HepG2 (cell line): Measurements from ENCODE around the gene DUS1L. TPM values are rescaled to one million over a fixed set of nuclear protein-coding genes. Genes with fewer than 3 reads are reported as not detected.

ENCODE experiments used
- ADNP ChIP-seq: sonication (generic); formaldehyde crosslinking; IDR thresholded peaks from 2 replicates; pipeline ENCODE4 v1.4.0; 2020; ENCODE audit warnings: missing genetic modification reagents
- GABPA ChIP-seq, 2 experiments: IDR thresholded peaks; 2 replicates each; pipeline ENCODE4 v1.6.1; 2011 to 2016; ENCODE audit warnings: low read depth in 2 of 2, low read length in 1 of 2, missing biosample characterization in 1 of 2, missing genetic modification characterization in 1 of 2
- GABPB1 ChIP-seq: IDR thresholded peaks from 2 replicates; pipeline ENCODE4 v1.6.1; 2016; ENCODE audit warnings: mild to moderate bottlenecking, missing genetic modification reagents, moderate library complexity, missing compliant biosample characterization
- HIVEP1 ChIP-seq: sonication (generic); formaldehyde crosslinking; IDR thresholded peaks from 2 replicates; pipeline ENCODE4 v1.4.0; 2020; ENCODE audit warnings: mild to moderate bottlenecking, missing genetic modification reagents
- HOXA5 ChIP-seq: sonication (generic); formaldehyde crosslinking; IDR thresholded peaks from 2 replicates; pipeline ENCODE4 v1.4.0; 2020; ENCODE audit warnings: missing genetic modification reagents
- MLLT10 ChIP-seq: sonication (generic); formaldehyde crosslinking; IDR thresholded peaks from 2 replicates; pipeline ENCODE4 v1.4.0; 2020; ENCODE audit warnings: missing genetic modification reagents
- RBFOX2 ChIP-seq: fragments of 200-400 bp; formaldehyde crosslinking; IDR thresholded peaks from 2 replicates; pipeline ENCODE4 v1.6.1; 2017; ENCODE audit warnings: low read depth, mild to moderate bottlenecking, low read length
- SPEN ChIP-seq: sonication (generic); formaldehyde crosslinking; IDR thresholded peaks from 2 replicates; pipeline ENCODE4 v1.5.1; 2020; ENCODE audit warnings: low read depth, mild to moderate bottlenecking, missing genetic modification reagents
- TP53 ChIP-seq: sonication (generic); formaldehyde crosslinking; conservative IDR thresholded peaks from 2 replicates; pipeline ENCODE4 v1.4.0; 2020; ENCODE audit warnings: missing genetic modification reagents
- YY1 ChIP-seq: IDR thresholded peaks from 2 replicates; pipeline ENCODE4 v1.6.1; 2011; ENCODE audit warnings: low read length, low read depth, moderate library complexity, mild to moderate bottlenecking; ENCODE audit not compliant: insufficient read depth, insufficient replicate concordance
- ZBTB1 ChIP-seq: sonication (generic); formaldehyde crosslinking; IDR thresholded peaks from 2 replicates; pipeline ENCODE4 v1.4.0; 2020; ENCODE audit warnings: missing genetic modification reagents, borderline replicate concordance
- ZBTB20 ChIP-seq: sonication (generic); formaldehyde crosslinking; IDR thresholded peaks from 2 replicates; pipeline ENCODE4 v1.8.1; 2023; ENCODE audit warnings: missing genetic modification reagents, low read depth, mild to moderate bottlenecking, borderline replicate concordance
- ZFY ChIP-seq: sonication (generic); formaldehyde crosslinking; IDR thresholded peaks from 2 replicates; pipeline ENCODE4 v1.4.0; 2020; ENCODE audit warnings: missing genetic modification reagents
- ZNF101 ChIP-seq: sonication (generic); formaldehyde crosslinking; IDR thresholded peaks from 2 replicates; pipeline ENCODE4 v1.4.0; 2020; ENCODE audit warnings: mild to moderate bottlenecking, low read depth, missing genetic modification reagents, borderline replicate concordance
- ZNF496 ChIP-seq: sonication (generic); formaldehyde crosslinking; IDR thresholded peaks from 2 replicates; pipeline ENCODE4 v1.8.1; 2023; ENCODE audit warnings: mild to moderate bottlenecking, moderate library complexity, missing genetic modification reagents; ENCODE audit not compliant: insufficient replicate concordance
- ZNF562 ChIP-seq: sonication (generic); formaldehyde crosslinking; IDR thresholded peaks from 2 replicates; pipeline ENCODE4 v1.8.0; 2022; ENCODE audit warnings: missing genetic modification reagents, borderline replicate concordance
- ZNF563 ChIP-seq: sonication (generic); formaldehyde crosslinking; IDR thresholded peaks from 2 replicates; pipeline ENCODE4 v1.8.0; 2022; ENCODE audit warnings: mild to moderate bottlenecking, moderate library complexity, missing genetic modification reagents
- ZNF749 ChIP-seq: sonication (generic); formaldehyde crosslinking; IDR thresholded peaks from 2 replicates; pipeline ENCODE4 v1.8.0; 2022; ENCODE audit warnings: mild to moderate bottlenecking, missing genetic modification reagents, moderate library complexity, borderline replicate concordance
- ZNF775 ChIP-seq: sonication (generic); formaldehyde crosslinking; IDR thresholded peaks from 2 replicates; pipeline ENCODE4 v1.4.0; 2020; ENCODE audit warnings: missing genetic modification reagents, mild to moderate bottlenecking, moderate library complexity, borderline replicate concordance
- polyA plus RNA-seq, 8 experiments: library from polyadenylated mRNA; depleted of rRNA in 3 of 8; stranded (reverse) in 7 of 8; unstranded in 1 of 8; fragments of >200 nt; fragmentation: Illumina TruSeq in 4 of 8; extraction: Trizol in 4 of 8; gene quantifications; 2 replicates each; pipeline versions ENCODE4 v1.2.1 to v1.2.3, GENCODE V29; 2011 to 2016; ENCODE audit warnings: low read depth in 4 of 8, missing spikeins in 1 of 8, mixed read lengths in 1 of 8; ENCODE audit not compliant: insufficient read depth in 1 of 8
- total RNA-seq, 5 experiments: library from RNA; depleted of rRNA; stranded (reverse); fragments of >200 nt; fragmentation: Illumina TruSeq; extraction: Trizol; gene quantifications; 2 replicates each; pipeline ENCODE4 v1.2.3, GENCODE V29; 2016; ENCODE audit warnings: low read depth in 1 of 5
- TF ChIP-seq, protein P1 (sequence below): sonication (generic); formaldehyde crosslinking; IDR thresholded peaks from 2 replicates; pipeline ENCODE4 v1.4.0; 2020; ENCODE audit warnings: mild to moderate bottlenecking, missing genetic modification reagents
- TF ChIP-seq, protein P2 (sequence below): IDR thresholded peaks from 2 replicates; pipeline ENCODE4 v1.6.1; 2016; ENCODE audit warnings: mild to moderate bottlenecking, missing biosample characterization, missing genetic modification reagents
- TF ChIP-seq, protein P3 (sequence below), 2 experiments: sonication (generic) in 1 of 2; formaldehyde crosslinking in 1 of 2; IDR thresholded peaks; 2 replicates each; pipeline versions ENCODE4 v1.4.0 to v1.6.1; 2018 to 2020; ENCODE audit warnings: missing genetic modification reagents in 2 of 2, borderline replicate concordance in 1 of 2, low read depth in 1 of 2, mild to moderate bottlenecking in 1 of 2, missing biosample characterization in 1 of 2
- TF ChIP-seq, protein P4 (sequence below): sonication (generic); formaldehyde crosslinking; IDR thresholded peaks from 2 replicates; pipeline ENCODE4 v1.5.1; 2020; ENCODE audit warnings: mild to moderate bottlenecking, missing genetic modification reagents, moderate library complexity

The DUS1L gene
- total and polyA plus RNA-seq, 2 of the 13 experiments (the other 11 are each of a cell fraction or from before 2014, with no cell fraction given), result 81.0 to 109 TPM

DNA sequence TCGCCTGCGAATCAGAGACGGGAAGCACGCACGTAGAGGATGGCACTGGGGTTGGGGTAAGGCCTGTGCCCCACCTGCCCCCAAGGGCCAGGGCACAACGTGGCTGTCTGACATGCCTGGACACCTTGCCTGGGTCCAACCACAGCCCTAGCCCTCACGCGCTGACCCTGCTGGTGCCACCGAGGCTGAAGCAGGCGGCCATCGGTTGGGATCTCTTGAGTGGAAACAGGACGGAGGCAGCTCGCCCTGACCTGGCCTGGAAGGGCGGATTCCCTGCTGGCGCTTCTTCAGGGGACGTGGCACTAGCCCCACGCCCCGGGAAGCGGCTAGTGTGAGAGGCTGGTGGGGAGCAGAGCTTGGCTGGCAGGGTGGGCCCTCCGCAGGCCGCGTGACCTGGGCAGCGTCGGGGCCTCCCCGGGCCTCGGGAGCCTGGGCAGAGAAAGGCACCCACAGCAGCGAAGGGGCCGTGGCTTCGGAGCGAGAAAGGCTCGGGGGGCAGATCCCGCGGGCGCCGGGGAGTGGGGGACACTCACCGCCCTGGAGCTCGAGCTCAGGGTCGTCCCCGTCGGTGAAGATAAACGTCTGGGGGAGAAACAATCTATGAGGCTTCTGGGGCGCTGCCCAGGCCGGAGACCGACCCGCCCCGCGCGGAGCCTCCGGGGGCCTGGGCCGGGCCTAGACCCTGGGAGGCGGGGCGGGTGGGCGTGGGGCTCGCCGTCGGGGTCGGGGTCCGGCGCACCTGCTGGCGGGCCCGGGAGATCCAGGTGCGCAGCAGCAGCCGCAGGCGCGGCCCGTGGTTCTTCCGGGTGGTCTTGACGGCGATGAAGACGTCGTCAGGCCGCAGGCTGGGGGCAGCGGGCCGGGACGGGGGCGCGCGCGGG is 14.6 kb downstream of the DUS1L start (continued):
- TF ChIP-seq, protein P1, sequence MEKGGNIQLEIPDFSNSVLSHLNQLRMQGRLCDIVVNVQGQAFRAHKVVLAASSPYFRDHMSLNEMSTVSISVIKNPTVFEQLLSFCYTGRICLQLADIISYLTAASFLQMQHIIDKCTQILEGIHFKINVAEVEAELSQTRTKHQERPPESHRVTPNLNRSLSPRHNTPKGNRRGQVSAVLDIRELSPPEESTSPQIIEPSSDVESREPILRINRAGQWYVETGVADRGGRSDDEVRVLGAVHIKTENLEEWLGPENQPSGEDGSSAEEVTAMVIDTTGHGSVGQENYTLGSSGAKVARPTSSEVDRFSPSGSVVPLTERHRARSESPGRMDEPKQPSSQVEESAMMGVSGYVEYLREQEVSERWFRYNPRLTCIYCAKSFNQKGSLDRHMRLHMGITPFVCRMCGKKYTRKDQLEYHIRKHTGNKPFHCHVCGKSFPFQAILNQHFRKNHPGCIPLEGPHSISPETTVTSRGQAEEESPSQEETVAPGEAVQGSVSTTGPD (CRISPR knock-in tag), result no peak
- TF ChIP-seq GABPA (IDR thresholded peaks at IDR 0.05; ENCODE audit: low read depth, low read length) (no peak), GABPA (CRISPR knock-in tag; IDR thresholded peaks at IDR 0.05; ENCODE audit: low read depth) (no peak), TP53 (0 out of 2 replicates have a peak, but pooled peaks have one; percentile 38), ZNF775 (no peak), ZBTB20 (CRISPR knock-in tag) (peak; percentile 37; the same call in 1 of the 2 replicates), MLLT10 (CRISPR knock-in tag) (no peak), HIVEP1 (CRISPR knock-in tag) (0 out of 2 replicates have a peak, but pooled peaks have one; percentile 38), ZFY (peak; percentile 69), ZNF749 (0 out of 2 replicates have a peak, but pooled peaks have one; percentile 47), ZNF496 (no peak), SPEN (peak; percentile 58), ZNF101 (CRISPR knock-in tag) (no peak), HOXA5 (CRISPR knock-in tag) (peak; percentile 53; the same call in 1 of the 2 replicates), ZNF562 (CRISPR knock-in tag) (no peak), ZNF563 (CRISPR knock-in tag) (peak; percentile 63; the same call in 1 of the 2 replicates), GABPB1 (CRISPR knock-in tag) (peak; percentile 60; the same call in 1 of the 2 replicates), ZBTB1 (CRISPR knock-in tag) (no peak), RBFOX2 (peak; percentile 61), ADNP (no peak), YY1 (no peak)
- TF ChIP-seq, protein P2, sequence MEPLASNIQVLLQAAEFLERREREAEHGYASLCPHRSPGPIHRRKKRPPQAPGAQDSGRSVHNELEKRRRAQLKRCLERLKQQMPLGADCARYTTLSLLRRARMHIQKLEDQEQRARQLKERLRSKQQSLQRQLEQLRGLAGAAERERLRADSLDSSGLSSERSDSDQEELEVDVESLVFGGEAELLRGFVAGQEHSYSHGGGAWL (CRISPR knock-in tag), result 0 out of 2 replicates have a peak, but pooled peaks have one; percentile 48
- TF ChIP-seq, protein P3, sequence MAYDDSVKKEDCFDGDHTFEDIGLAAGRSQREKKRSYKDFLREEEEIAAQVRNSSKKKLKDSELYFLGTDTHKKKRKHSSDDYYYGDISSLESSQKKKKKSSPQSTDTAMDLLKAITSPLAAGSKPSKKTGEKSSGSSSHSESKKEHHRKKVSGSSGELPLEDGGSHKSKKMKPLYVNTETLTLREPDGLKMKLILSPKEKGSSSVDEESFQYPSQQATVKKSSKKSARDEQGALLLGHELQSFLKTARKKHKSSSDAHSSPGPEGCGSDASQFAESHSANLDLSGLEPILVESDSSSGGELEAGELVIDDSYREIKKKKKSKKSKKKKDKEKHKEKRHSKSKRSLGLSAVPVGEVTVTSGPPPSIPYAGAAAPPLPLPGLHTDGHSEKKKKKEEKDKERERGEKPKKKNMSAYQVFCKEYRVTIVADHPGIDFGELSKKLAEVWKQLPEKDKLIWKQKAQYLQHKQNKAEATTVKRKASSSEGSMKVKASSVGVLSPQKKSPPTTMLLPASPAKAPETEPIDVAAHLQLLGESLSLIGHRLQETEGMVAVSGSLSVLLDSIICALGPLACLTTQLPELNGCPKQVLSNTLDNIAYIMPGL (CRISPR knock-in tag; IDR thresholded peaks at IDR 0.05; ENCODE audit: borderline replicate concordance in 1 of 2, low read depth in 1 of 2), result peak in 1 of 2 experiments; percentile 32; a peak in 2 of 4 replicates
- TF ChIP-seq, protein P4, sequence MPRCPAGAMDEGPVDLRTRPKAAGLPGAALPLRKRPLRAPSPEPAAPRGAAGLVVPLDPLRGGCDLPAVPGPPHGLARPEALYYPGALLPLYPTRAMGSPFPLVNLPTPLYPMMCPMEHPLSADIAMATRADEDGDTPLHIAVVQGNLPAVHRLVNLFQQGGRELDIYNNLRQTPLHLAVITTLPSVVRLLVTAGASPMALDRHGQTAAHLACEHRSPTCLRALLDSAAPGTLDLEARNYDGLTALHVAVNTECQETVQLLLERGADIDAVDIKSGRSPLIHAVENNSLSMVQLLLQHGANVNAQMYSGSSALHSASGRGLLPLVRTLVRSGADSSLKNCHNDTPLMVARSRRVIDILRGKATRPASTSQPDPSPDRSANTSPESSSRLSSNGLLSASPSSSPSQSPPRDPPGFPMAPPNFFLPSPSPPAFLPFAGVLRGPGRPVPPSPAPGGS (CRISPR knock-in tag), result peak; percentile 75; the same call in 1 of the 2 replicates
